ENCODE data around the gene TNPO1. TPM values are rescaled to one million over a fixed set of nuclear protein-coding genes. Genes with fewer than 3 reads are reported as not detected.
A peak's percentile ranks its signal among the peaks of the same experiment; 100 is the strongest.

TNPO1 gene
- total and polyA plus RNA-seq, 2 of the 13 experiments (the other 11 are each of a cell fraction or from before 2014, with no cell fraction given), result 26.7 to 123 TPM

- peak; percentile 77; the same call in 1 of the 2 replicates for TF ChIP-seq ZNF782 (CRISPR knock-in tag; IDR thresholded peaks at IDR 0.05; ENCODE audit: borderline replicate concordance)
- TF ChIP-seq ZFP82 (CRISPR knock-in tag; IDR thresholded peaks at IDR 0.05; ENCODE audit: borderline replicate concordance), result 0 out of 2 replicates have a peak, but pooled peaks have one; percentile 49
- peak; percentile 86 for TF ChIP-seq ZNF18 (CRISPR knock-in tag; IDR thresholded peaks at IDR 0.05; ENCODE audit: insufficient replicate concordance)
- no peak for TF ChIP-seq DMTF1 (CRISPR knock-in tag; IDR thresholded peaks at IDR 0.05)
- TF ChIP-seq EEA1 (CRISPR knock-in tag; IDR thresholded peaks at IDR 0.05; ENCODE audit: borderline replicate concordance), result peak; percentile 55; the same call in 1 of the 2 replicates
- TF ChIP-seq THAP8 (CRISPR knock-in tag; IDR thresholded peaks at IDR 0.05; ENCODE audit: borderline replicate concordance), result no peak
- no peak for TF ChIP-seq ZBTB1 (CRISPR knock-in tag; IDR thresholded peaks at IDR 0.05; ENCODE audit: borderline replicate concordance)
- no peak for TF ChIP-seq ZBTB7B (CRISPR knock-in tag; IDR thresholded peaks at IDR 0.05)
- peak; percentile 78; the same call in 1 of the 2 replicates for TF ChIP-seq ZFP37 (CRISPR knock-in tag; IDR thresholded peaks at IDR 0.05; ENCODE audit: borderline replicate concordance)
- no peak for TF ChIP-seq AFF4 (CRISPR knock-in tag; IDR thresholded peaks at IDR 0.05)
- no peak for TF ChIP-seq ZSCAN29 (CRISPR knock-in tag; conservative IDR thresholded peaks at IDR 0.05)
- no peak for TF ChIP-seq STAT5B (CRISPR knock-in tag; IDR thresholded peaks at IDR 0.05)
- no peak for TF ChIP-seq ZNF3 (CRISPR knock-in tag; IDR thresholded peaks at IDR 0.05)
- no peak for TF ChIP-seq HOXA9 (CRISPR knock-in tag; IDR thresholded peaks at IDR 0.05; ENCODE audit: borderline replicate concordance)
- TF ChIP-seq BORCS8-MEF2B (CRISPR knock-in tag; IDR thresholded peaks at IDR 0.05), result 0 out of 2 replicates have a peak, but pooled peaks have one; percentile 49
- no peak; the same call in 1 of the 2 replicates for TF ChIP-seq E2F5 (CRISPR knock-in tag; conservative IDR thresholded peaks at IDR 0.05)
- TF ChIP-seq ZNF720 (CRISPR knock-in tag; IDR thresholded peaks at IDR 0.05), result 0 out of 2 replicates have a peak, but pooled peaks have one; percentile 35
- no peak for TF ChIP-seq IKZF1 (IDR thresholded peaks at IDR 0.05)
- TF ChIP-seq NKX3-1 (CRISPR knock-in tag; IDR thresholded peaks at IDR 0.05), result peak; percentile 91
- no peak for TF ChIP-seq NR2F1 (CRISPR knock-in tag; IDR thresholded peaks at IDR 0.05)
- TF ChIP-seq NR2F2 (IDR thresholded peaks at IDR 0.05; ENCODE audit: borderline replicate concordance, low read depth), result peak; percentile 22; the same call in 1 of the 2 replicates
Observed at GRCh38 chr5:72847989-72848473, 31.6 kb downstream of the TNPO1 start (continued).
